H9 (cell line): ENCODE results near the gene TECPR2. TPM values are rescaled to one million over a fixed set of nuclear protein-coding genes. Genes with fewer than 3 reads are reported as not detected.
A peak's percentile ranks its signal among the peaks of the same experiment; 100 is the strongest.

Source experiments
- DNase-seq: peaks from one replicate; pipeline ENCODE4 v3.0.0-alpha.2; 2017
- H2AFZ ChIP-seq: one replicate; pipeline ENCODE4 v1.6.1; 2013; ENCODE audit warnings: mild to moderate bottlenecking, low read length, control low read depth, moderate library complexity
- H2AK5ac ChIP-seq: 2 replicates; pipeline ENCODE4 v1.6.1; 2013; ENCODE audit warnings: low read length, control low read depth, mixed read lengths; ENCODE audit not compliant: insufficient read length
- H2BK120ac ChIP-seq: one replicate; pipeline ENCODE4 v1.6.1; 2013; ENCODE audit warnings: low read depth, mild to moderate bottlenecking, low read length, control low read depth, inconsistent platforms; ENCODE audit not compliant: poor library complexity, severe bottlenecking
- H2BK12ac ChIP-seq: 2 replicates; pipeline ENCODE4 v1.6.1; 2013; ENCODE audit warnings: low read length, control low read depth, mixed read lengths, low read depth; ENCODE audit not compliant: insufficient read length
- H2BK15ac ChIP-seq: 2 replicates; pipeline ENCODE4 v1.6.1; 2013; ENCODE audit warnings: low read depth, low read length, control low read depth
- H2BK20ac ChIP-seq: one replicate; pipeline ENCODE4 v1.6.1; 2013; ENCODE audit warnings: low read depth, mild to moderate bottlenecking, low read length, control low read depth, inconsistent platforms; ENCODE audit not compliant: poor library complexity, severe bottlenecking
- H2BK5ac ChIP-seq: 2 replicates; pipeline ENCODE4 v1.6.1; 2013; ENCODE audit warnings: low read length, control low read depth, mixed read lengths; ENCODE audit not compliant: insufficient read length
- H3K14ac ChIP-seq: 2 replicates; pipeline ENCODE4 v1.6.1; 2013; ENCODE audit warnings: low read length, control low read depth; ENCODE audit not compliant: insufficient read depth
- H3K18ac ChIP-seq: 2 replicates; pipeline ENCODE4 v1.6.1; 2013; ENCODE audit warnings: low read depth, mild to moderate bottlenecking, mixed read lengths, low read length, control low read depth; ENCODE audit not compliant: insufficient read length
- H3K23ac ChIP-seq: 2 replicates; pipeline ENCODE4 v1.6.1; 2013; ENCODE audit warnings: low read length, control low read depth, mixed read lengths, low read depth; ENCODE audit not compliant: insufficient read length
- H3K23me2 ChIP-seq: 2 replicates; pipeline ENCODE4 v1.6.1; 2013; ENCODE audit warnings: low read depth, mild to moderate bottlenecking, mixed read lengths, low read length, control low read depth; ENCODE audit not compliant: insufficient read length, poor library complexity, severe bottlenecking
- H3K27ac ChIP-seq: 2 replicates; pipeline ENCODE4 v1.5.1; 2013; ENCODE audit warnings: low read length, control low read depth, mixed read lengths, low read depth; ENCODE audit not compliant: insufficient read length
- H3K27me3 ChIP-seq: 2 replicates; pipeline ENCODE4 v1.6.1; 2013; ENCODE audit warnings: low read length, control low read depth, inconsistent platforms; ENCODE audit not compliant: insufficient read depth
- H3K4ac ChIP-seq: 2 replicates; pipeline ENCODE4 v1.6.1; 2013; ENCODE audit warnings: low read depth, mild to moderate bottlenecking, control low read depth, inconsistent platforms, low read length, moderate library complexity
- H3K4me1 ChIP-seq: 2 replicates; pipeline ENCODE4 v1.6.1; 2013; ENCODE audit warnings: low read length, control low read depth, inconsistent platforms; ENCODE audit not compliant: insufficient read depth
- H3K4me2 ChIP-seq: 2 replicates; pipeline ENCODE4 v1.6.1; 2013; ENCODE audit warnings: low read length, control low read depth, mixed read lengths; ENCODE audit not compliant: insufficient read length, insufficient read depth
- H3K56ac ChIP-seq: 2 replicates; pipeline ENCODE4 v1.6.1; 2013; ENCODE audit warnings: low read depth, mild to moderate bottlenecking, mixed read lengths, low read length, control low read depth; ENCODE audit not compliant: insufficient read length
- H3K79me1 ChIP-seq: 2 replicates; pipeline ENCODE4 v1.6.1; 2013; ENCODE audit warnings: low read depth, mild to moderate bottlenecking, moderate library complexity, low read length, control low read depth, inconsistent platforms; ENCODE audit not compliant: insufficient read depth, poor library complexity, severe bottlenecking
- H3K79me2 ChIP-seq: 2 replicates; pipeline ENCODE4 v1.6.1; 2013; ENCODE audit warnings: low read length, control low read depth, inconsistent platforms; ENCODE audit not compliant: insufficient read depth
- H3K9ac ChIP-seq: 2 replicates; pipeline ENCODE4 v1.6.1; 2013; ENCODE audit warnings: low read length, control low read depth, mixed read lengths; ENCODE audit not compliant: insufficient read length; ENCODE audit errors: extremely low read depth
- H3K9me3 ChIP-seq: one replicate; pipeline ENCODE4 v1.6.1; 2013; ENCODE audit warnings: low read depth, low read length, inconsistent platforms; ENCODE audit not compliant: control insufficient read depth
- H3T11ph ChIP-seq: one replicate; pipeline ENCODE4 v1.6.1; 2013; ENCODE audit warnings: mild to moderate bottlenecking, low read length, control low read depth, inconsistent platforms
- H4K20me1 ChIP-seq: one replicate; pipeline ENCODE4 v1.6.1; 2013; ENCODE audit not compliant: control insufficient read depth, insufficient read length, insufficient read depth
- H4K5ac ChIP-seq: 2 replicates; pipeline ENCODE4 v1.6.1; 2013; ENCODE audit warnings: low read depth, mild to moderate bottlenecking, mixed read lengths, low read length, control low read depth; ENCODE audit not compliant: insufficient read length
- H4K8ac ChIP-seq: replicated peaks from 2 replicates; pipeline ENCODE4 v1.6.1; 2013; ENCODE audit warnings: low read length, control low read depth, mixed read lengths, low read depth; ENCODE audit not compliant: insufficient read length
- H4K91ac ChIP-seq: 2 replicates; pipeline ENCODE4 v1.6.1; 2013; ENCODE audit warnings: low read depth, mild to moderate bottlenecking, moderate library complexity, mixed read lengths, low read length, control low read depth; ENCODE audit not compliant: insufficient read length
- H3K27ac Mint-ChIP-seq, 3 experiments: 2 replicates in 2 of 3; 3 replicates in 1 of 3; pipeline ENCODE4 v1.8.0; 2020 to 2021; ENCODE audit warnings: mixed read lengths in 3 of 3, mild to moderate bottlenecking in 1 of 3, moderate library complexity in 1 of 3
- H3K27me3 Mint-ChIP-seq: 2 replicates; pipeline ENCODE4 v1.8.0; 2021; ENCODE audit warnings: low read depth, mild to moderate bottlenecking, moderate library complexity, mixed read lengths
- H3K36me3 Mint-ChIP-seq, 3 experiments: 2 replicates in 2 of 3; 3 replicates in 1 of 3; pipeline ENCODE4 v1.8.0; 2020 to 2021; ENCODE audit warnings: low read depth in 3 of 3, mixed read lengths in 3 of 3; ENCODE audit not compliant: insufficient read depth in 1 of 3
- H3K4me1 Mint-ChIP-seq, 2 experiments: 2 replicates each; pipeline ENCODE4 v1.8.0; 2020; ENCODE audit warnings: mixed read lengths in 2 of 2
- H3K4me3 Mint-ChIP-seq, 2 experiments: 2 replicates in 1 of 2; 3 replicates in 1 of 2; pipeline ENCODE4 v1.8.0; 2020 to 2021; ENCODE audit warnings: mild to moderate bottlenecking in 2 of 2, mixed read lengths in 2 of 2, moderate library complexity in 1 of 2
- H3K9me3 Mint-ChIP-seq, 2 experiments: 2 replicates in 1 of 2; 3 replicates in 1 of 2; pipeline ENCODE4 v1.8.0; 2020; ENCODE audit warnings: mild to moderate bottlenecking in 2 of 2, mixed read lengths in 2 of 2, moderate library complexity in 1 of 2
- WGBS: extraction: QIAGEN DNeasy Blood & Tissue Kit; methylation state at CpG from one replicate; pipeline ENCODE4 v1.1.7; 2013; ENCODE audit warnings: missing lambda C conversion rate, low lambda C conversion rate, mixed read lengths; ENCODE audit not compliant: insufficient read length; ENCODE audit errors: extremely low coverage; 5-methylcytosine and 5-hydroxymethylcytosine counted together
- total RNA-seq: library from RNA; stranded (reverse); gene quantifications from 2 replicates; pipeline ENCODE4 v1.2.1, GENCODE V29; 2021
- TF ChIP-seq, protein P1 (sequence below): fragments of 200-600 bp; sonication (generic); conservative IDR thresholded peaks from 3 replicates; pipeline ENCODE4 v1.8.0; 2021; ENCODE audit warnings: antibody characterized with exemption, mild to moderate bottlenecking

TECPR2 gene
- total RNA-seq, 1 experiment from 2014 or later: 15.4 TPM

DNA sequence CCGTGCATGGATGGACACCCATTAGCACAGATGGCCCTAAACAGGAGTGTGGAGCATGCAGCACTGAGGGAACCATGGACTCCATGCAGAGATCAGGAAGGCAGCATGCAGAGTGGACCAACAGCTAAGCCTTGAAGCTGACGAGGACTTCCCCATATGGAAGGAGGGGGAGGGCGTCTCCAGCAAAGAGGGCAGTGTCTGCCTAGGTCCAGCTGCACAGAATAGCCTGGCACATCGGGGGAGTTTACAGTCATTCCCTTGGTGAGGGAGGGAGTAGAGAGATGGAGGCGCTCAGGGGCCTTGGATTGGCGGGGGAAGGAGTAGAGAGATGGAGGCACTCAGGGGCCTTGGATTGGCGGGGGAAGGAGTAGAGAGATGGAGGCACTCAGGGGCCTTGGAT lies 82.3 kb downstream of the TECPR2 start:
- Histone ChIP-seq H3K9me3 (no peaks in the 10 kb centered on the region), H3K56ac (no peak overlapping the region), H3K27me3 (no peaks in the 10 kb centered on the region), H3K4me2 (no peak overlapping the region), H3K4me1 (no peaks in the 10 kb centered on the region), H2BK20ac (no peak overlapping the region), H2BK120ac (no peak overlapping the region), H2BK5ac (no peak overlapping the region), H3K18ac (no peak overlapping the region), H4K8ac (no peak overlapping the region), H3T11ph (no peak overlapping the region), H3K23ac (no peak overlapping the region), H2BK15ac (no peak overlapping the region), H3K79me2 (no peaks in the 10 kb centered on the region), H4K5ac (no peak overlapping the region), H4K91ac (no peak overlapping the region), H3K9ac (no peak overlapping the region), H2AK5ac (no peak overlapping the region), H3K27ac (no peak overlapping the region), H2BK12ac (no peak overlapping the region), H2AFZ (no peak overlapping the region), H3K4ac (no peak overlapping the region), H4K20me1 (no peaks in the 10 kb centered on the region), H3K79me1 (no peaks in the 10 kb centered on the region), H3K23me2 (no peaks in the 10 kb centered on the region), H3K14ac (no peak overlapping the region)
- no CpG with 5 or more reads among the region's 7 CpGs for WGBS
- H3K27ac Mint-ChIP-seq: peak overlapping the region in 1 of 3 experiments; percentile 32; a peak in 2 of 7 replicates
- H3K36me3 Mint-ChIP-seq: peaks cover 10 to 60% (median 27%) of the 10 kb centered on the region in 3 experiments; a peak in 6 of 7 replicates
- H3K27me3 Mint-ChIP-seq: no peaks in the 10 kb centered on the region
- no peak for DNase-seq
- no peak overlapping the region for H3K4me3 Mint-ChIP-seq
- H3K9me3 Mint-ChIP-seq: no peaks in the 10 kb centered on the region
- TF ChIP-seq, protein P1, sequence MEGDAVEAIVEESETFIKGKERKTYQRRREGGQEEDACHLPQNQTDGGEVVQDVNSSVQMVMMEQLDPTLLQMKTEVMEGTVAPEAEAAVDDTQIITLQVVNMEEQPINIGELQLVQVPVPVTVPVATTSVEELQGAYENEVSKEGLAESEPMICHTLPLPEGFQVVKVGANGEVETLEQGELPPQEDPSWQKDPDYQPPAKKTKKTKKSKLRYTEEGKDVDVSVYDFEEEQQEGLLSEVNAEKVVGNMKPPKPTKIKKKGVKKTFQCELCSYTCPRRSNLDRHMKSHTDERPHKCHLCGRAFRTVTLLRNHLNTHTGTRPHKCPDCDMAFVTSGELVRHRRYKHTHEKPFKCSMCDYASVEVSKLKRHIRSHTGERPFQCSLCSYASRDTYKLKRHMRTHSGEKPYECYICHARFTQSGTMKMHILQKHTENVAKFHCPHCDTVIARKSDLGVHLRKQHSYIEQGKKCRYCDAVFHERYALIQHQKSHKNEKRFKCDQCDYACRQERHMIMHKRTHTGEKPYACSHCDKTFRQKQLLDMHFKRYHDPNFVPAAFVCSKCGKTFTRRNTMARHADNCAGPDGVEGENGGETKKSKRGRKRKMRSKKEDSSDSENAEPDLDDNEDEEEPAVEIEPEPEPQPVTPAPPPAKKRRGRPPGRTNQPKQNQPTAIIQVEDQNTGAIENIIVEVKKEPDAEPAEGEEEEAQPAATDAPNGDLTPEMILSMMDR: no peak
- H3K4me1 Mint-ChIP-seq: no peaks in the 10 kb centered on the region
